ENCODE results near the gene CCL7.

- TF ChIP-seq POLR2AphosphoS5 (IDR thresholded peaks at IDR 0.05; ENCODE audit: low read depth, low read length) (no peak), SPI1 (IDR thresholded peaks at IDR 0.05; ENCODE audit: low read depth, low read length) (no peak), POLR2A (IDR thresholded peaks at IDR 0.05; ENCODE audit: low read depth, low read length) (no peak), TAF1 (IDR thresholded peaks at IDR 0.05; ENCODE audit: low read depth, low read length) (no peak)
These were observed 18.0 kb upstream of the CCL7 start for GRCh38 chr17:34252095-34252443.

All from GM12891 (cell line).